Activated CD8-positive, alpha-beta memory T cell treated with anti-CD3 and anti-CD28 coated beads for 4 hours (primary cell): ENCODE results near the gene PDE8B.

ENCODE experiments used
- DNase-seq, 2 donors: peaks; one replicate each; pipeline ENCODE4 v3.0.0-alpha.2; 2020; ENCODE audit warnings: low read depth in 2 of 2

PDE8B gene

DNA sequence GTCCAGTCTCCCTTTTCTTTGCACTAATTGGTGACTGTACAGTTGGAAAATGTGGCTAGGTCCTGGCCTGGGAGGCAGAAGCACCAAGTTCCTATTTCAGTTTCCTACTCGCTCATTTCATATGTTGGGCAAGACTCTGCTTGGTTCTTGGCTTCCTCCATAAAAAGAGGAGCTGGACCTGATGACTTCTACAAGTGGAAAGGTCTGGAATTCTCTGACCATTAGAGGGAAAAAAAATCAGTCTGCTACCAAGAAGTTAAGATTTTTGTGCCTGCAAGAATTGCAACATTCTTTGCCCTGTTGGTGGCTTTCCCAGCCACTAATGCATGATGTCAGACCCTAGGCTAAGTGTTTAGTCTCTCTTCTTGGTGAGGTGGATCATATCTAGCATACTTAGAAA lies 190.2 kb downstream of the PDE8B start:
- no peak for DNase-seq

DNA sequence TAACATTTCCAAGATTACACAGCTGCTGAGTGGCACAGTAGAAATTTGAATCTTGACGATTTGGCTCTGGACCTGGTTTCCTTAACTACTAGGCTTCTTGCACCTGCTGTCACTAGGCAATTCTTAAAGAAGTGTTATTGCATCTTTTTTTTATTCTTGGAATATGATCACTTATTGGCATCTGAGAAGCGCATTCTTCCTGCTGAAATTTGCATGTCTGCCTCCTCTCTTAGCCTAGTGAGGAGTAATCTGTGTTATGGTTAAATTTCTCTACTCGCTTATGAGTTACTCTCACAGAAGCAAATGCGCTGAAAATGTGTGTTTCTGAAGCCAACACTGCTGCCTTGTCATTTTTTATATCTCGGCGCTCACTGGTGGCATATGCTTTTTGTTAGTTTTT lies 192.3 kb downstream of the PDE8B start:
- DNase-seq, result no peak

DNA sequence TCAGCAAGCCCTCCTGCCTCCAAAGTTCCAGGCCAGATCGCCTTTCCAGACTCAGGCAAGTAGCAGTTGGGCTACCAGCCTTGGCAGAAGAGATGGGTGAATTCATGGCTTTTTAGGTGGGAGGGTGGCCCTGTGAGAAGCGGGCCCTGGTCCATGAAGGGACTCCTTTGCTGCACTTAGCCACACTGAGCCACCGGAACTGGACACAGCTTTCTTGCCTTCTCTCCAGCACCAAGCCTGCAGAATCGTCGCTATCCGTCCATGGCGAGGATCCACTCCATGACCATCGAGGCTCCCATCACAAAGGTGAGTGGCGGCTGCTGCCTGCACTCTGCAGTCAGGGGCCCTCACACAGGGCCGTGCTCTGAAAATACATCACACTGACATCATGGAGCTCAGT lies 196.7 kb downstream of the PDE8B start:
- DNase-seq, result no peak

DNA sequence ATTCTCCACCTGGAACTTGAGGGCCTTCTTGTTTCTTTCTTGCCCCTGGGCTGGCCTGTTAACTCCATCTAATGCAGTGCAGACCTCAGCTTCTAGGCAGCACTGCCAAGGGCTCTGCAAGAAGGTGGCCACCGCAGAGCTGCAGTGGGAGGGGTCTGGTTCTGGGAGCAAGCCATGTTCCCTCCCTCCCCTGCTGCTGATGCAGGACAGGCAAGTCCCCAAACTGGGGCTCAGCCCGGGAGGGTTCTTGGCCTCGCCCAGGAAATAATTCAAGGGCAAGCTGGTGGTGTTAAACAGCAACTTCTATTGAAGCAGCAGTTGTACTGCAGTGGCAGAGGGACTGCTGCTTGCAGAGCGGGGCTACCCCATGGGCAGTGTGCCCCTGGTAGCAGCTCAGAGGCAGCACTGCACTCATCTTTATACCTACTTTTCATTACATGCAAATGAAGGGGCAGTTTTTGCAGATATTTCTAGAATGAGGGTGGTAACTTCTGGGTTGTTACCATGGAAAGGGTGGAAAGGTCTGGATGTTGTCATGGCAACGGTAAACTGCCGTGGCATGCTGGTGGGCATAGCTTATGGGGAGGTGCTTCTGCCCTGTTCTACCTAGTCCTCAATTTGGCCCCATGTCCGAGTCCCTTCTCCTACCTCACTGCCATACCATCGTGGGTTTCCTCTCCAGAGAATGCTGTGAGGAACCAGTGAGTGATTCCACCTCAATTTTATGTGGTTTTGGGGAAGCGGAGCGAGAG lies 199.6 kb downstream of the PDE8B start:
- no peak for DNase-seq

DNA sequence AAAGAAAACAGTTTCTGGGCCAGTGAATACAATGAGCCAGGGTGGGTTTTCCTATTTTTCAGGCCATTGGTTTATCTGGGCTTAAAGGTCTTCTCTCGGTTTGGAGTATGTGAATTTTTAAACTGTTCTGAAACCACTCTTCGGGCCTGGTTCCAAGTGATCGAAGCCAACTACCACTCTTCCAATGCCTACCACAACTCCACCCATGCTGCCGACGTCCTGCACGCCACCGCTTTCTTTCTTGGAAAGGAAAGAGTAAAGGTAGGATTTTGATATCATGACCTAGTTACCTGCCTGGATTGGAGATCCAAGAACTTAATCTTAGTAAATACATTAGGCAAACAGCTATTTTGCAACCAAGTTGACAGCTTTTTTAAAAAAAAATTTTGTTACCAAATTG lies 202.6 kb downstream of the PDE8B start:
- no peak for DNase-seq

DNA sequence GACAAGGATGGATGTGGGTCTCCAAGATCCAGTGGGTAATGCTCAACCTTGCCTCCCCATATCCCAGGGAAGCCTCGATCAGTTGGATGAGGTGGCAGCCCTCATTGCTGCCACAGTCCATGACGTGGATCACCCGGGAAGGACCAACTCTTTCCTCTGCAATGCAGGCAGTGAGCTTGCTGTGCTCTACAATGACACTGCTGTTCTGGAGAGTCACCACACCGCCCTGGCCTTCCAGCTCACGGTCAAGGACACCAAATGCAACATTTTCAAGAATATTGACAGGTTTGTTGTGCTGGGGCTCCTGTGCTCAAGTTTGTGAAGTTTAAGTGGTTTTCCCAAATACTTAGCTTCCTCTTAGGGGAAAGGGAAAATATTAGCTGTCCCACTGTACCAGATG lies 207.7 kb downstream of the PDE8B start:
- DNase-seq, result no peak

DNA sequence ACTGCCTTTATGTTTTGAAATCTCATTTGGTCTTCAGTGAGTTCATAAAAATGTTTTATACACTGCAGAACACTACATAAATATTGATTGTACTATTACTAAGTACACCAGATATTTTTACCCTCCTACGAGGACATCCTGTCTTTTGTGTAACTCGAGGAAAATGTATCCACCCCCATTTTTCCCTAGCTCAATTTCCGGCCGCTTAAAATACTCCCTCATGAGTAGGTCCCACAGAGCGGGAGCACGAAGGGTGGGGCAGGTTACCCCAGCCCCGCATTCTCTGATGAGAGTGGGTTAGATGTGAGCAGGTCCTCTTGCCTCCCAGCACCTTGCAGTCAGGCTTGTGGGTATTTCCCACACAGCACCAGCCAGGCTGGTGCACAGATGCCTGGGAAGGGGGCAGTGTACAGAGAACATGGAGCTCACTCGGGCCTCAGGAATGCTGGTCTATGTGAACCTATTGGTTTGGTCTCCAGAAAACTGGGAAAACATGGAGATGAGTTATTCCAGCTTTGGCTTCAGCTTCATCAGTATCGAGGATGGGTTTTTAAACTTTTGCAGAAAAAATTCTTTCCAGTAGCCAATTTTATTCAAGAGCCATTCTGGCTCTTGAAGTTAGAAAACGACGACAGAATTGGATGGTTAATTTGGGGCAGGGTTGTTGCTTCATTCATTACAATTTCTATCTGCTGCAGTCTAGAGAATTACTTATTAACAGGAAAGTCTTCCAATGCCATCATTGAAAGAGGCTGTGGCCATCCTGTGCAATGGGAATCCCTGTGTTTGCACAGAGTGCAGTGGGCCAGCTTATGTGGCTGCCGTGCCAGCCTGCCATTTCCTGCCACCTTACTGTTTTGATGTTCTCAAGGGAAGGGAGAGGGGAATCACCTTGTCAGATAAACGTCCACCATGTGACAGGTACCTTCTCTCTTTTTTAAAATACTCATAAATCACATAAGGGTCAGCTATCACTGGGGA lies 208.4 kb downstream of the PDE8B start:
- DNase-seq, result no peak

DNA sequence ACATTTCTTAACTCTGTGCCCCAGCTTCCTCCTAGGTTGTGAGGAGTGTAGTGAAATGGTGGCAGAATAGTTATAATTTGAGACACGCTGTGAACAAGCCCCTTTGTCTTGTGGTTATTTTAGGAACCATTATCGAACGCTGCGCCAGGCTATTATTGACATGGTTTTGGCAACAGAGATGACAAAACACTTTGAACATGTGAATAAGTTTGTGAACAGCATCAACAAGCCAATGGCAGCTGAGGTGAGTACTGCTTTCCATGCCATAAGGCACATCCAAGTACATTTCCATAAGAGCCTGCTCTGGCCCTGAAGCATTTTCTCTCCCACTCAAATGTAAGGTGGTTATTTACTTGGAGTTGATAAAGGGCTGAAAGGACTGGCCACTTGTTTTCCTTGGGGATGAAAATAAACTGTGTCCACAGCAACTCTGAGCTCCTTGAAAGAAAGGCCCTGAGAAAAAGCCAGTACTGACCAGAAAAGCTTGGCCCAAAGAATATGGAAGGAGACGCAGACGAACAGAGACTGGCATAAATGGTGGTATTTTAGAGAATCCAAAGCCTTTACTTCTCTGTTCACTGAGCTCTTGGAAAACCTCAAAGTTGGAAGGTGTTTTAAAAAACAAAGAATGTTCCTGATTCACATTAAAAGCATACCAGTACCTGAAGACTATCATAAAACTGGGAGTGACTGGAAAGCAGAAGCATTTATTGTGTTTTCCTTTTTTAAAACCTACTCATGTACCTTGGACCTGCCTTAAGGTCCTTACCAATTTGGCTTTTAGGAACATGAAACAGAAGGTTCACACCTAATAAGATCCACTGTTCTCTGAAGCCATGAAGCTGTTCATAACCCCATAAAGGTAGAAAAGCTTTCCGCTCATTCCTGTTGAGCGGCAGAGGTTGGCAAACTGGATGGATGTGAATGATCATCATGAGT lies 209.4 kb downstream of the PDE8B start:
- DNase-seq, result no peak

DNA sequence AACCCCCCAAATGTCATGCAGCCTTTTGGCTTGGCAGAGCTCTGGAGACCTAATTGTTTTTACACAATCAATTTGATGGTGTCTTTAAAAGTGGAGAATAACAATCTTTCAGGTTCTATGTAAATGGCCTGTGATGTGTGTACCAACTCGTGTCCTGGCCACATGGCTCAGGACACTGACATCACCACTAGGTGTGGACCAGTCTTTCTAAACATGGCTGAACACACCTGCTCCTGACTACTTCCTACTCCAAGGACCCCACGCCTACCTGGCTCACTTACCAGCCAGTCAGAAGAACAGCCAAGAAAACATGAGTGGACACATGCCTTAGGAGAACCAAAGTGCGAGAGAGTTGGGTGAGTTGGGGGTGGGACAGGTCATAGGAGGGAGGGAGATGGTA lies 210.5 kb downstream of the PDE8B start:
- no peak for DNase-seq

DNA sequence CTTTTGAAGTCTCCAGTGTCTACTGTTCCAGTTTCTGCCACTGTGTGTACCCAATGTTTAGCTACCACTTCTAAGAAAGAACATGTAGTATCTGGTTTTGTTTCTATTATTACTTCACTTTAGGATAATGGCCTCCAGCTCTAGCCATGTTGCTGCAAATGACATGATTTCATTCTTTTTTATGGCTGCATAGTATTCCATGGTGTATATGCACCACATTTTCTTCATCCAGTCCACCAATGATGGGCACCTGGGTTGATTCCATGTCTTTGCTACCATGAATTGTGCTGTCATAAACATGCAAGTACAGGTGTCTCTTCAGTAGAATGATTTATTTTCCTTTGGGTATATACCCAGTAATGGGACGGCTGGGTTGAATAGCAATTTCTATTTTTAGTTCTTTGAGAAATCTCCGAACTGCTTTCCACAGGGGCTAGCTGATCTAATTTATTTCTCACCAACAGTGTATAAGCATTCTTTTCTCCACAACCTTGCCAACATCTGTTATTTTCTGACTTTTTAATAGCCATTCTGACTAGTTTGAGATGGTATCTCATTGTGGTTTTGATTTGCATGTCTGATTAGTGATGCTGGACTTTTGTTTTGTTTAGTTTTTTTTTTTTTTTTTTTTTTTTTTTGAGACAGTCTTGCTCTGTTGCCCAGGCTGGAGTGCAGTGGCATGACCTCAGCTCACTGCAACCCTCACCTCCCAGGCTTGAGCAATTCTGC lies 212.7 kb downstream of the PDE8B start:
- DNase-seq, result no peak

DNA sequence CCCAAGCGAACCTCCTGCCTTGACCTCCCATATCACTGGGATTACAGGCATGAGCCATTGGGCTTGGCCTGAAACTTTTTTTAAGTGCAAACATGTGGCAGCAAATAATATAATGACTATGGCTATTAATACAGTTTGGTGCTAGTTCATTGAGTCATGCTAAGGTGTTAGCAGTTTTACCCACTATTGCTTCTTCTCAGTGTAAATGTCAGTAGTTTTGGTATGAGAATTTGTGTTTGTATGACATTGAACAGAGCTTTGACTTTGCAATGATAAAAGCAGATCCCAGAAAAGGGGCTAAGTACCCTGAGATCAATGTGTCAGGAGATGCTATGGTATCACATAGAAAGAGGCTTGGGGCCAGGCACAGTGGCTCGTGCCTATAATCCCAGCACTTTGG lies 214.4 kb downstream of the PDE8B start:
- no peak for DNase-seq

DNA sequence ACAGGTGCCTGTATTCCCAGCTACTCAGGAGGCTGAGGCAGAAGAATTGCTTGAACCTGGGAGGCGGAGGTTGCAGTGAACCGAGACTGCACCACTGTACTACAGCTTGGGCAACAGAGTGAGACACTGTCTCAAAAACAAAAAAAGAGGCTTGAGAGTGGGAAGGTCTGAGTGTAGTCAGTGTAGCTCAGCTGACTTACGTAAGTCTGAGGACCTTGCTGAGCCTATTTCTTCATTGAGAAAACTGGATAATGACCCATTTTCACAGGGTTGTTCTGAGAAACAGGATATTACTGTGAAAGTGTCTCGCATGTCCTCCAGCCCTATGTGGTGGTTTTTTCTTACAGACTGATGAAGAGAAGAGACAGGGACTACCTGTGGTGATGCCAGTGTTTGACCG lies 214.9 kb downstream of the PDE8B start:
- DNase-seq, result no peak

DNA sequence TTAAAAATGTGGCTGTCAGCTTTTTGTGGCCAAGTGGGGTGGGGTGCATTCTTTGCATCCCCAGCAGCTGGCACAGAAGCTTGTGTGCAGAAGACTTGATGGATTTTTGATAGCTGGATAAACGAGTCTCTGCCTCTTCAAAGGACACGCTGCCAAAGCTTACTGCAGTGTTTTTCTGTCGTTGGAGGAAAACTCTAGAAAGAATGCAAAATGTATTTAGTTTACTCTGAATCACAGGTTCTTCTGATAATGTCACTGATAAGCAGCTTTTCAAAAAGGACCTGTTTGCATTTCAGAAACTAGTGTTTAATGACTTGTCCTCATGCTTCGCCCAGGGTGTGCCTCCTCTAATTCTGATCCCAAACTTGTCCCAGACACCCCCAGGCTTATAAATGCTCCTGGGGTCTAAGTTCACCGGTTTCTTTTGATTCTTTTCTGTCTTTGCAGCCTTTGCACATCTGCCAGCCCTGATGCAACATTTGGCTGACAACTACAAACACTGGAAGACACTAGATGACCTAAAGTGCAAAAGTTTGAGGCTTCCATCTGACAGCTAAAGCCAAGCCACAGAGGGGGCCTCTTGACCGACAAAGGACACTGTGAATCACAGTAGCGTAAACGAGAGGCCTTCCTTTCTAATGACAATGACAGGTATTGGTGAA lies 215.6 kb downstream of the PDE8B start:
- DNase-seq, result no peak

DNA sequence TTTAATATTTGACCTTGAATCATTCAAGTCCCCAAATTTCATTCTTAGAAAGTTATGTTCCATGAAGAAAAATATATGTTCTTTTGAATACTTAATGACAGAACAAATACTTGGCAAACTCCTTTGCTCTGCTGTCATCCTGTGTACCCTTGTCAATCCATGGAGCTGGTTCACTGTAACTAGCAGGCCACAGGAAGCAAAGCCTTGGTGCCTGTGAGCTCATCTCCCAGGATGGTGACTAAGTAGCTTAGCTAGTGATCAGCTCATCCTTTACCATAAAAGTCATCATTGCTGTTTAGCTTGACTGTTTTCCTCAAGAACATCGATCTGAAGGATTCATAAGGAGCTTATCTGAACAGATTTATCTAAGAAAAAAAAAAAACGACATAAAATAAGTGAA lies 216.2 kb downstream of the PDE8B start:
- DNase-seq, result no peak

DNA sequence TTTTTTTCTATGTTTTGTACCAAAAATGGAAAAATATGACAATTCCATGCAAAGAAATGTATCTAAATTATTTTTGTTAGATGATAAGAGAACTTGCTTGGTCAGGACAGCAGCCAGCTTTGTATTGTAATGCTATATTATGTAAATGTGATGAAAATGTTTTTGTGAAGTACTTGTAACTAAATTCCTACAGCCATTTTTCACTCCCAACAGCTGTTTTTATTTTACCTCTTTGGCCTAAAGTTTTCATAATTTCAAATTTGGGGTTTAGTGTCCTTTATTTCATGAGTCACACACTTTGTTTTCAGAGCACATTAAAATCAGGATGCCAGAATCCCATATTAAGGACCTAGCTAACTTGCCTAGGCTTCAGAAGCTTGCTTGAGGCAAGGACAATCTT lies 217.5 kb downstream of the PDE8B start:
- no peak for DNase-seq

DNA sequence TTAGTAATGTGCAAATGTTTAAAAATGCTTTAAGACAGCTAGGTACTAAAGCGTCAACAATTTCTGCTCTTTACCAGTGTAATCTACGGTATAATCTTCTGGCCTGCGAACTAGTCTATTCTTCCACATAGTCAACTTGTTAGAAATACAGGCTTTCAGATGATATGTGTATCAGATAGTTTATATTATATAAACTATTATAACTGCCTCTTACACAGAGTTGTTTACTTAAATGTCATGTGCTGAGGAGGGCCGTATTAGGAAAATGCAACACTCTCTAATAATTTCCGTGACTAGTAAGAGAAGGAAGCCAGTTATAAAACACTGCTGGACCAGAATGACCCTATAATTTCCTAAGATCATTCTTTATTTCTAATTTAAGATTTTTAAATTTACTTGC lies 218.0 kb downstream of the PDE8B start:
- no peak for DNase-seq

DNA sequence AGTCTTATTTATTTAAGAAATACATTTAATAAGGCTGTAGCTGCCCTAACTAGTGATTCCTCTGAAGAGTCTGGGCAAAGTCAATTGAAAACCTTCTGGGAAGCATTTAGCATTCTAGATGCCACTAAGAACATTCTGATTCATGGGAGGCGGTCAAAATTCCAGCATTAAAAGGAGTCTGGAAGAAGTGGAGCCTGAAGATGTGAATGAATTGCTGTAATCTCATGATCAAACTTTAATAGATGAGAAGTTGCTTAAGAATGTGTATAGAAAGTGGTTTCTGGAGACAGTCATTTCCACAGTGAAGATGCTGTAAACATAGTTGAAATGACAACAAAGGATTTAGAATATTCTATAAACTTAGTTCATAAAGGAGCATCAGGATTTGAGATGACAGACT lies 220.2 kb downstream of the PDE8B start:
- DNase-seq, result no peak

DNA sequence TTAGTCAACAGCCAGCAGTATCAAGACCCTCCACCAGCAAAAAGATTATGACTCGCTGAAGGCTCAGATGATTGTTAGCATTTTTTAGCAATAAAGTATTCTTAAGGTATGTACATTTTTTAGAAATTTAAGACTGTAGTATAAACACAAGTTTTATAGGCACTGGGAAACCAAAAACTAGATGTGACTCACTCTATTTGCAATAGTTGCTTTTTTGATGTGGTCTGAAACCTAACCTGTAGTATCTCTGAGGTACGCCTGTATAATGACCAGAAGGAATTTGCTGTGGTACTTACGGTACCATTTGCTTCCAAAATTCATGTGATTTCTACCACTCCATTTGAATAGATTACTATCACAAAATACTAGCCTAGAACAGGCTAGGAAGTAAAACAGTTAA lies 220.8 kb downstream of the PDE8B start:
- DNase-seq, result no peak

DNA sequence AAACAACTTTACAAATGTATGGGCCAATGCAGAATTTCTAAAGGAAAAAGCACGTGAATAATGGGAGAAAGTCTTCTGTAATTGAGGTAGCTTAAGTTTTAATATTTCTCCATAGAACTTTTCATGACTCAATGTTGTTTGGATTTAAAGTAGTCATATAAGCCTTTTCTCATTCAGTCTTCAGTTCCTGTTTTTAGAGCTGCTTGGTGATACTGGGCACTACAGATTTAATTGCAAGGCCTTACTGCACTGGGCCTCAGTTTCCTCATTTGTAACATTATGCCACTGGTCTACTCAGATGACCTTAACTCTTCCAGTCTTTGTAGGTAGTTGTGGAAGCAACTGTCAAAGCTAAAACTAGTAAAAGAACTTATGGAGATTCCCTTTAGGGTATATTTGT lies 221.2 kb downstream of the PDE8B start:
- no peak for DNase-seq

DNA sequence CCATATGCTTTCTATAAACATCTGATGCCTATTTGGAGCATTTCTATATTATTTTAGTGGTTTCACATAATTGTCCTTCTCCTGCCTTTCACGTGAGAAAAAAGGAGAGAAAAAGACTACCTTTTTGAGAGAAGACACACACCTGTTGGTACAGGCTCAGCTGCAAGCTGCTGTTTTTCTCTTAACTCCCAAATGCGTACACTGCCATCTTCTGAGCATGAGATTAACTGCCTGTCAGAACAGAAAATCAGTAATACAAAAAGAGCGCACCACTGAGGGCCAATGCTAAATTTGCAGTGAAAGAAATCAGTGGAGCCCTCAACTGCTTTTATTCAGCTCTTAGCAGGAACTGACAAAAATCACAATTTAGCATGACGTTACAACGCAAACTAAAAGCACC lies 226.7 kb downstream of the PDE8B start:
- DNase-seq, result no peak

DNA sequence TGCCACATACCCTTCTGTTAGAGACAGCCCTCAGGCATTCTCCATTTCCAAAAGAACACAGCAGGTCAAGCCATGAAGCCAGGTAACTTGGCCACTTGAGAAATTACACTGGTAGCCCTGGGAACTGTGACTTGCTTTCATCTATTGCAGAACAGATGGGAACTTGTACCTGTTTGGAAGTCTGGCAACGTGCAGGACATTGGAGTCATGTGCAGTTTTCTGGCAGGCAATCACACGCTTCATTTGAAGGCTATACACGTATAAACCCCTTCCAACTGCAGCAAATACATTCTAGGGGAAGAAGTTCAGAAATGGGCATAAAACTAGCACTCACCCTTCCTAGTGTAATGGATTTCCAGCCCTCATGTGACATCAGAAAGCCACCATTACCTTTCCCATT lies 227.6 kb downstream of the PDE8B start:
- no peak for DNase-seq
